PC-9 (cell line): Measurements from ENCODE around the gene CLEC16A. TPM values are rescaled to one million over a fixed set of nuclear protein-coding genes. Genes with fewer than 3 reads are reported as not detected.

Experiments
- BruUV-seq: library from RNA; stranded (reverse); fragments of 400-500 nt; replicated peaks from 2 replicates; lab custom pipeline; 2021; lab: Mats Ljungman, UMichigan
- CTCF ChIA-PET: fragments of 300-600 bp; sonication (Branson Sonifier 250); formaldehyde crosslinking; loops from one replicate; lab custom pipeline; 2022; ENCODE audit warnings: antibody characterized with exemption; lab: Charles Lee
- POLR2A ChIA-PET: fragments of 300-600 bp; sonication (Branson Sonifier 250); formaldehyde crosslinking; loops from one replicate; lab custom pipeline; 2022; ENCODE audit warnings: antibody characterized with exemption; ENCODE audit not compliant: unreplicated experiment; lab: Charles Lee
- DNase-seq, 2 experiments: peaks; one replicate each; pipeline versions ENCODE4 v3.0.0 to v3.0.0-alpha.2; 2015 to 2022; ENCODE audit warnings: mixed read lengths in 1 of 2
- H2AFZ ChIP-seq: fragments of 200-600 bp; sonication (generic); 2 replicates; pipeline ENCODE4 v1.8.1; 2017; ENCODE audit warnings: antibody characterized with exemption
- H3F3A ChIP-seq: fragments of 200-600 bp; sonication (generic); 2 replicates; pipeline ENCODE4 v1.8.1; 2017; ENCODE audit warnings: antibody characterized with exemption, mild to moderate bottlenecking, low read depth; ENCODE audit not compliant: insufficient read depth
- H3K27ac ChIP-seq: fragments of 200-600 bp; sonication (generic); 2 replicates; pipeline ENCODE4 v1.6.1; 2016; ENCODE audit warnings: mixed run types
- H3K27me3 ChIP-seq: fragments of 200-600 bp; sonication (generic); 2 replicates; pipeline ENCODE4 v1.6.1; 2016; ENCODE audit warnings: low read depth, mixed run types; ENCODE audit not compliant: insufficient read depth
- H3K36me3 ChIP-seq: fragments of 200-600 bp; sonication (generic); 2 replicates; pipeline ENCODE4 v1.6.1; 2016; ENCODE audit warnings: low read depth, mixed run types
- H3K4me1 ChIP-seq: fragments of 200-600 bp; sonication (generic); replicated peaks from 2 replicates; pipeline ENCODE4 v1.6.1; 2016; ENCODE audit warnings: mixed run types; ENCODE audit not compliant: insufficient read depth
- H3K4me2 ChIP-seq: fragments of 200-600 bp; sonication (generic); 2 replicates; pipeline ENCODE4 v1.6.1; 2017; ENCODE audit warnings: mixed run types
- H3K4me3 ChIP-seq: fragments of 200-600 bp; sonication (generic); 2 replicates; pipeline ENCODE4 v1.6.1; 2016; ENCODE audit warnings: mixed run types
- H3K79me2 ChIP-seq: fragments of 200-600 bp; sonication (generic); 2 replicates; pipeline ENCODE4 v1.6.1; 2017; ENCODE audit warnings: low read depth, mixed run types
- H3K9me2 ChIP-seq: fragments of 200-600 bp; sonication (generic); 2 replicates; pipeline ENCODE4 v1.8.1; 2017; ENCODE audit warnings: mild to moderate bottlenecking; ENCODE audit not compliant: insufficient read depth
- H3K9me3 ChIP-seq: fragments of 200-600 bp; sonication (generic); 2 replicates; pipeline ENCODE4 v1.8.1; 2016; ENCODE audit warnings: low read depth; ENCODE audit not compliant: insufficient read depth
- H4K20me1 ChIP-seq: fragments of 200-600 bp; sonication (generic); 2 replicates; pipeline ENCODE4 v1.8.1; 2017; ENCODE audit not compliant: insufficient read depth
- CTCF ChIP-seq: fragments of 200-600 bp; sonication (generic); conservative IDR thresholded peaks from 2 replicates; pipeline ENCODE4 v1.6.1; 2017; ENCODE audit warnings: mixed run types, antibody characterized with exemption, mild to moderate bottlenecking, moderate library complexity
- EZH2 ChIP-seq: fragments of 200-600 bp; sonication (generic); IDR thresholded peaks from 2 replicates; pipeline ENCODE4 v1.8.0; 2017; ENCODE audit warnings: antibody characterized with exemption, low read depth
- intact Hi-C: fragments of 100-400 bp; cut with micrococcal nuclease; formaldehyde crosslinking; loops from one replicate; pipeline ENCODE4 v1.10.0; 2022; ENCODE audit not compliant: unreplicated experiment
- total RNA-seq: library from RNA; stranded (reverse); gene quantifications from 2 replicates; pipeline ENCODE4 v1.2.3, GENCODE V29; 2021

Gene CLEC16A
- total RNA-seq, 1 experiment from 2014 or later: 34.9 TPM

- TF ChIP-seq EZH2 (no peak), CTCF (no peak)
- POLR2A ChIA-PET: no interaction called here
- Histone ChIP-seq H2AFZ (no peak overlapping the region), H3K4me2 (no peak overlapping the region), H3F3A (no peaks in the 10 kb centered on the region), H4K20me1 (no peaks in the 10 kb centered on the region), H3K27ac (no peak overlapping the region), H3K27me3 (no peaks in the 10 kb centered on the region), H3K36me3 (no peaks in the 10 kb centered on the region), H3K9me3 (no peaks in the 10 kb centered on the region), H3K4me1 (no peaks in the 10 kb centered on the region), H3K4me3 (no peak overlapping the region), H3K79me2 (no peaks in the 10 kb centered on the region), H3K9me2 (no peaks in the 10 kb centered on the region)
- BruUV-seq: no TSS peak
- CTCF ChIA-PET: no interaction called here
- intact Hi-C loops: no loop called here
- no peak for DNase-seq
These were observed 130.8 kb downstream of the CLEC16A start for GRCh38 chr16:11075163-11075562.

- no peaks in the 10 kb centered on the region for H3K27me3 ChIP-seq
- no peaks in the 10 kb centered on the region for H3K9me2 ChIP-seq
- H3K27ac ChIP-seq: no peak overlapping the region
- CTCF ChIA-PET: no interaction called here
- H3K4me1 ChIP-seq: no peaks in the 10 kb centered on the region
- no peaks in the 10 kb centered on the region for H3K36me3 ChIP-seq
- H3K79me2 ChIP-seq: no peaks in the 10 kb centered on the region
- intact Hi-C loops: no loop called here
- no peak overlapping the region for H2AFZ ChIP-seq
- H3K4me2 ChIP-seq: no peak overlapping the region
- H3K9me3 ChIP-seq: no peaks in the 10 kb centered on the region
- POLR2A ChIA-PET: no interaction called here
- DNase-seq: no peak
- no peaks in the 10 kb centered on the region for H4K20me1 ChIP-seq
- no peak overlapping the region for H3K4me3 ChIP-seq
- no TSS peak for BruUV-seq
- H3F3A ChIP-seq: no peaks in the 10 kb centered on the region
- TF ChIP-seq EZH2 (no peak), CTCF (no peak)
These were observed 132.1 kb downstream of the CLEC16A start for GRCh38 chr16:11076259-11077018.

GRCh38 chr16:11078812-11079459 is 134.6 kb downstream of the CLEC16A start:
- CTCF ChIA-PET: no interaction called here
- no peaks in the 10 kb centered on the region for H4K20me1 ChIP-seq
- intact Hi-C loops: no loop called here
- DNase-seq: no peak
- no peak overlapping the region for H2AFZ ChIP-seq
- no peaks in the 10 kb centered on the region for H3F3A ChIP-seq
- POLR2A ChIA-PET: no interaction called here
- no peaks in the 10 kb centered on the region for H3K9me2 ChIP-seq
- H3K27ac ChIP-seq: no peak overlapping the region
- no peak for TF ChIP-seq CTCF
- no peak for TF ChIP-seq EZH2
- H3K79me2 ChIP-seq: no peaks in the 10 kb centered on the region
- H3K4me1 ChIP-seq: no peaks in the 10 kb centered on the region
- BruUV-seq: no TSS peak
- H3K9me3 ChIP-seq: no peaks in the 10 kb centered on the region
- H3K27me3 ChIP-seq: no peaks in the 10 kb centered on the region
- no peaks in the 10 kb centered on the region for H3K36me3 ChIP-seq
- H3K4me3 ChIP-seq: no peak overlapping the region
- no peak overlapping the region for H3K4me2 ChIP-seq
